Hepatocyte (in vitro differentiated cells): ENCODE measurements around the gene SMARCC2. TPM values are rescaled to one million over a fixed set of nuclear protein-coding genes. Genes with fewer than 3 reads are reported as not detected.

Experiments used
- DNase-seq: peaks from one replicate; pipeline ENCODE4 v3.0.0-alpha.2; 2016; ENCODE audit warnings: low spot score
- H2AFZ ChIP-seq: fragments of 200-600 bp; sonication (generic); 2 replicates; pipeline ENCODE4 v1.6.0; 2016; ENCODE audit warnings: antibody characterized with exemption, mild to moderate bottlenecking
- H3K27ac ChIP-seq: fragments of 200-600 bp; sonication (generic); 2 replicates; pipeline ENCODE4 v1.5.1; 2016; ENCODE audit warnings: mild to moderate bottlenecking
- H3K27me3 ChIP-seq: fragments of 200-600 bp; sonication (generic); 2 replicates; pipeline ENCODE4 v1.6.1; 2016
- H3K36me3 ChIP-seq: fragments of 200-600 bp; sonication (generic); replicated peaks from 2 replicates; pipeline ENCODE4 v1.5.1; 2016; ENCODE audit warnings: low read depth; ENCODE audit not compliant: insufficient read depth
- H3K4me1 ChIP-seq: fragments of 200-600 bp; sonication (generic); 2 replicates; pipeline ENCODE4 v1.5.1; 2016; ENCODE audit warnings: mild to moderate bottlenecking, moderate library complexity; ENCODE audit not compliant: insufficient read depth
- H3K4me2 ChIP-seq: fragments of 200-600 bp; sonication (generic); 2 replicates; pipeline ENCODE4 v1.6.0; 2016
- H3K4me3 ChIP-seq: fragments of 200-600 bp; sonication (generic); 2 replicates; pipeline ENCODE4 v1.5.1; 2016; ENCODE audit warnings: mild to moderate bottlenecking
- H3K79me2 ChIP-seq: fragments of 200-600 bp; sonication (generic); 2 replicates; pipeline ENCODE4 v1.6.0; 2017; ENCODE audit warnings: mild to moderate bottlenecking
- H3K9me2 ChIP-seq: fragments of 200-600 bp; sonication (generic); replicated peaks from 2 replicates; pipeline ENCODE4 v1.6.0; 2017; ENCODE audit warnings: mild to moderate bottlenecking; ENCODE audit not compliant: insufficient read depth
- H3K9me3 ChIP-seq: fragments of 200-600 bp; sonication (generic); 2 replicates; pipeline ENCODE4 v1.5.1; 2016; ENCODE audit warnings: low read depth, mild to moderate bottlenecking
- H4K20me1 ChIP-seq: fragments of 200-600 bp; sonication (generic); 2 replicates; pipeline ENCODE4 v1.6.0; 2016; ENCODE audit warnings: mild to moderate bottlenecking; ENCODE audit not compliant: insufficient read depth, poor library complexity, severe bottlenecking
- CTCF ChIP-seq: fragments of 200-600 bp; sonication (generic); IDR thresholded peaks from 2 replicates; pipeline ENCODE4 v1.5.1; 2016; ENCODE audit warnings: antibody characterized with exemption, mild to moderate bottlenecking; ENCODE audit not compliant: poor library complexity
- EZH2 ChIP-seq: fragments of 200-600 bp; sonication (generic); IDR thresholded peaks from 2 replicates; pipeline ENCODE4 v1.6.1; 2016; ENCODE audit warnings: antibody characterized with exemption, mild to moderate bottlenecking, borderline replicate concordance
- EZH2phosphoT487 ChIP-seq: fragments of 200-600 bp; sonication (generic); IDR thresholded peaks from one replicate; pipeline ENCODE4 v1.6.1; 2018; ENCODE audit warnings: antibody characterized with exemption, mild to moderate bottlenecking, low read depth, moderate library complexity; ENCODE audit not compliant: unreplicated experiment, severe bottlenecking
- WGBS: methylation state at CpG from one replicate; pipeline ENCODE4 v1.1.6; 2016; ENCODE audit warnings: low lambda C conversion rate; ENCODE audit errors: missing lambda C conversion rate; 5-methylcytosine and 5-hydroxymethylcytosine counted together
- polyA plus RNA-seq: library from polyadenylated mRNA; unstranded; fragments of >200 nt; fragmentation: Nextera tagmentation; extraction: Ambion mirVana; gene quantifications from 2 replicates; pipeline ENCODE4 v1.2.1, GENCODE V29; 2016
- total RNA-seq: library from RNA; depleted of rRNA; stranded (reverse); fragments of >200 nt; gene quantifications from 2 replicates; pipeline ENCODE4 v1.2.3, GENCODE V29; 2014

SMARCC2 gene
- total and polyA plus RNA-seq, 2 experiments from 2014 or later = 34.8 to 68.6 TPM

GRCh38 chr12:56145217-56145616 lies 44.1 kb downstream of the SMARCC2 start:
- Histone ChIP-seq H3K79me2 (no peaks in the 10 kb centered on the region), H2AFZ (no peak overlapping the region), H3K36me3 (no peaks in the 10 kb centered on the region), H3K4me2 (no peak overlapping the region), H3K4me3 (no peak overlapping the region), H3K4me1 (peaks cover 14% of the 10 kb centered on the region), H3K9me3 (no peaks in the 10 kb centered on the region), H4K20me1 (no peaks in the 10 kb centered on the region), H3K27me3 (no peaks in the 10 kb centered on the region), H3K27ac (no peak overlapping the region), H3K9me2 (no peaks in the 10 kb centered on the region)
- TF ChIP-seq CTCF (no peak), EZH2 (no peak)
- no peak for DNase-seq
- 93% methylated on average over 3 of the region's 3 CpGs for WGBS

- DNase-seq = no peak
Observed at GRCh38 chr12:56143870-56144269, 45.4 kb downstream of the SMARCC2 start.

GRCh38 chr12:56143217-56143616 lies 46.1 kb downstream of the SMARCC2 start:
- H3K36me3 ChIP-seq = no peaks in the 10 kb centered on the region

More at GRCh38 chr12:56143870-56144269, 45.4 kb downstream of the SMARCC2 start:
- Histone ChIP-seq H3K27me3 (no peaks in the 10 kb centered on the region), H3K79me2 (no peaks in the 10 kb centered on the region), H3K9me2 (no peaks in the 10 kb centered on the region), H3K4me1 (peaks cover 14% of the 10 kb centered on the region), H3K9me3 (no peaks in the 10 kb centered on the region), H4K20me1 (no peaks in the 10 kb centered on the region), H3K4me3 (no peak overlapping the region), H3K36me3 (no peaks in the 10 kb centered on the region), H3K27ac (no peak overlapping the region), H3K4me2 (no peak overlapping the region), H2AFZ (no peak overlapping the region)
- 91% methylated on average over 8 of the region's 8 CpGs for WGBS
- TF ChIP-seq EZH2phosphoT487 (no peak), CTCF (no peak), EZH2 (no peak)

More at GRCh38 chr12:56143217-56143616, 46.1 kb downstream of the SMARCC2 start:
- no peaks in the 10 kb centered on the region for H3K79me2 ChIP-seq
- peaks cover 14% of the 10 kb centered on the region for H3K4me1 ChIP-seq
- TF ChIP-seq CTCF = no peak
- no peak overlapping the region for H2AFZ ChIP-seq
- DNase-seq = no peak
- H3K4me2 ChIP-seq = no peak overlapping the region
- no peak overlapping the region for H3K27ac ChIP-seq
- H3K9me3 ChIP-seq = no peaks in the 10 kb centered on the region
- H3K27me3 ChIP-seq = no peaks in the 10 kb centered on the region
- H4K20me1 ChIP-seq = no peaks in the 10 kb centered on the region
- 93% methylated on average over 4 of the region's 4 CpGs for WGBS
- H3K4me3 ChIP-seq = no peak overlapping the region
- H3K9me2 ChIP-seq = no peaks in the 10 kb centered on the region
